HL-60 (cell line): ENCODE data around the gene GPR137B.

Experiments used
- DNase-seq, 2 experiments: peaks; one replicate each; pipeline ENCODE4 v3.0.0-alpha.2; 2010 to 2020; ENCODE audit warnings: low read depth in 1 of 2, low spot score in 1 of 2
- H3K27ac ChIP-seq: fragments of 250-450 bp; sonication (Bioruptor Pico); replicated peaks from 2 replicates; pipeline ENCODE4 v1.5.1; 2020; ENCODE audit warnings: mild to moderate bottlenecking, moderate library complexity
- H3K27me3 ChIP-seq: fragments of 250-450 bp; sonication (Bioruptor Pico); 2 replicates; pipeline ENCODE4 v1.5.1; 2021; ENCODE audit warnings: mild to moderate bottlenecking, moderate library complexity; ENCODE audit not compliant: insufficient read depth, poor library complexity, severe bottlenecking
- H3K4me3 ChIP-seq: replicated peaks from 2 replicates; pipeline ENCODE4 v1.5.1; 2011; ENCODE audit warnings: mild to moderate bottlenecking, control low read depth, low read length; ENCODE audit not compliant: insufficient read depth
- CTCF ChIP-seq: IDR thresholded peaks from one replicate; pipeline ENCODE4 v1.5.1; 2011; ENCODE audit warnings: low read length, control low read depth, inconsistent platforms; ENCODE audit not compliant: insufficient read depth
- GABPA ChIP-seq: IDR thresholded peaks from 2 replicates; pipeline ENCODE4 v1.6.1; 2012; ENCODE audit warnings: low read depth
- POLR2AphosphoS5 ChIP-seq: IDR thresholded peaks from 2 replicates; pipeline ENCODE4 v1.6.1; 2012; ENCODE audit warnings: low read depth
- SPI1 ChIP-seq: IDR thresholded peaks from 2 replicates; pipeline ENCODE4 v1.6.1; 2012; ENCODE audit warnings: low read depth, mild to moderate bottlenecking, borderline replicate concordance
- TF ChIP-seq, protein P1 (sequence below): IDR thresholded peaks from 2 replicates; pipeline ENCODE4 v1.6.1; 2012; ENCODE audit warnings: low read depth; ENCODE audit not compliant: insufficient replicate concordance

GPR137B gene

GRCh38 chr1:236200925-236201324 is 58.6 kb downstream of the GPR137B start:
- Histone ChIP-seq H3K27me3 (no peaks in the 10 kb centered on the region), H3K4me3 (no peak overlapping the region), H3K27ac (no peak overlapping the region)
- TF ChIP-seq GABPA, result no peak
- TF ChIP-seq POLR2AphosphoS5, result no peak
- no peak for TF ChIP-seq SPI1
- TF ChIP-seq, protein P1, sequence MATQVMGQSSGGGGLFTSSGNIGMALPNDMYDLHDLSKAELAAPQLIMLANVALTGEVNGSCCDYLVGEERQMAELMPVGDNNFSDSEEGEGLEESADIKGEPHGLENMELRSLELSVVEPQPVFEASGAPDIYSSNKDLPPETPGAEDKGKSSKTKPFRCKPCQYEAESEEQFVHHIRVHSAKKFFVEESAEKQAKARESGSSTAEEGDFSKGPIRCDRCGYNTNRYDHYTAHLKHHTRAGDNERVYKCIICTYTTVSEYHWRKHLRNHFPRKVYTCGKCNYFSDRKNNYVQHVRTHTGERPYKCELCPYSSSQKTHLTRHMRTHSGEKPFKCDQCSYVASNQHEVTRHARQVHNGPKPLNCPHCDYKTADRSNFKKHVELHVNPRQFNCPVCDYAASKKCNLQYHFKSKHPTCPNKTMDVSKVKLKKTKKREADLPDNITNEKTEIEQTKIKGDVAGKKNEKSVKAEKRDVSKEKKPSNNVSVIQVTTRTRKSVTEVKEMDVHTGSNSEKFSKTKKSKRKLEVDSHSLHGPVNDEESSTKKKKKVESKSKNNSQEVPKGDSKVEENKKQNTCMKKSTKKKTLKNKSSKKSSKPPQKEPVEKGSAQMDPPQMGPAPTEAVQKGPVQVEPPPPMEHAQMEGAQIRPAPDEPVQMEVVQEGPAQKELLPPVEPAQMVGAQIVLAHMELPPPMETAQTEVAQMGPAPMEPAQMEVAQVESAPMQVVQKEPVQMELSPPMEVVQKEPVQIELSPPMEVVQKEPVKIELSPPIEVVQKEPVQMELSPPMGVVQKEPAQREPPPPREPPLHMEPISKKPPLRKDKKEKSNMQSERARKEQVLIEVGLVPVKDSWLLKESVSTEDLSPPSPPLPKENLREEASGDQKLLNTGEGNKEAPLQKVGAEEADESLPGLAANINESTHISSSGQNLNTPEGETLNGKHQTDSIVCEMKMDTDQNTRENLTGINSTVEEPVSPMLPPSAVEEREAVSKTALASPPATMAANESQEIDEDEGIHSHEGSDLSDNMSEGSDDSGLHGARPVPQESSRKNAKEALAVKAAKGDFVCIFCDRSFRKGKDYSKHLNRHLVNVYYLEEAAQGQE, result no peak
- TF ChIP-seq CTCF, result no peak
- DNase-seq, result no peak

DNA sequence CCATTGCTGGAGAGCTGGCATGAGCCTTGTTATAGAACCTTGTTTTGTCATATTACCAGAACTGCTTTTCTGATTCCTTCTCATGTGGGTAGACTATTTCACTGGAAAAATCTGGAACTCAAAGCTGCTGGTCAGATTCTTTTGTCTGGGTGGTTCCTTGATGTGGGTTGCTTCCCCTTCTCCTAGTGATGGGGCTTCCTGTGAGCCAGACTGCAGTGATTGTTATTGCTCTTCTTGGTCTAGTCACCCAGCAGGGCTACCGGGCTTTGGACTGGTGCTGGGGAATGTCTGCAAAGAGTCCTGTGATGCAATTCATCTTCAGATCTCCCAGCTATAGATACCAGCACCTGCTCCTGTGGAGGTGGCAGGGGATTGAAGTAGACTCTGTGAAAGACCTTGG is 59.4 kb downstream of the GPR137B start:
- no peak overlapping the region for H3K27ac ChIP-seq
- no peak overlapping the region for H3K4me3 ChIP-seq
- H3K27me3 ChIP-seq, result no peaks in the 10 kb centered on the region
- TF ChIP-seq, protein P1, result no peak
- TF ChIP-seq CTCF (no peak), POLR2AphosphoS5 (no peak), SPI1 (no peak), GABPA (no peak)
- no peak for DNase-seq

DNA sequence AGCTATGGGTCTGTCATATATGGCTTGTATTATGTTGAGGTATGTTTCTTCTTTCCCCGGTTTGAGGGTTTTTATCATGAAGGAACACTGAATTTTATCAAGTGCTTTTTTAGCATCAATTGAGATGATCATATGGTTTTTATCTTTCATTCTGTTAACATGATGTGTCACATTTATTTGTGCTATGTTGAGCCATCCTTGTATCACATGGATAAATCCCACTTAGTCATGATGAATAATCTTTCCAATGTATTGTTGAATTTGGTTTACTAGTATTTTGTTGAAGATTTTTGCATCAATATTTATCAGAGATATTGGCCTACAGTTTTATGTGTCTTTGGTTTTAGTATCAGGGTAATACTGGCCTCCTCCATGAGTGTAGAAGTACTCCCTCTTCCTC is 61.7 kb downstream of the GPR137B start:
- no peak overlapping the region for H3K4me3 ChIP-seq
- H3K27me3 ChIP-seq, result no peaks in the 10 kb centered on the region
- DNase-seq, result no peak
- TF ChIP-seq, protein P1, result no peak
- no peak for TF ChIP-seq POLR2AphosphoS5
- TF ChIP-seq CTCF, result no peak
- no peak for TF ChIP-seq SPI1
- no peak for TF ChIP-seq GABPA
- H3K27ac ChIP-seq, result no peak overlapping the region
